GM06990 (cell line): ENCODE measurements around the gene FICD.

Source experiments
- DNase-seq: peaks from one replicate; pipeline ENCODE4 v3.0.0-alpha.2; 2011; ENCODE audit not compliant: insufficient read length; ENCODE audit errors: extremely low read depth
- H3K27me3 ChIP-seq: replicated peaks from 2 replicates; pipeline ENCODE4 v1.6.0; 2011; ENCODE audit warnings: low read length; ENCODE audit not compliant: control insufficient read depth, insufficient read depth
- H3K36me3 ChIP-seq: 2 replicates; pipeline ENCODE4 v1.5.1; 2011; ENCODE audit warnings: low read length; ENCODE audit not compliant: control insufficient read depth, insufficient read depth
- H3K4me3 ChIP-seq: replicated peaks from 2 replicates; pipeline ENCODE4 v1.5.1; 2011; ENCODE audit warnings: low read depth, mild to moderate bottlenecking, control low read depth, low read length
- TF ChIP-seq, protein P1 (sequence below): IDR thresholded peaks from 2 replicates; pipeline ENCODE4 v1.5.1; 2011; ENCODE audit warnings: low read length, control low read depth, mild to moderate bottlenecking, inconsistent platforms; ENCODE audit not compliant: insufficient read depth, poor library complexity, severe bottlenecking

The FICD gene

DNA sequence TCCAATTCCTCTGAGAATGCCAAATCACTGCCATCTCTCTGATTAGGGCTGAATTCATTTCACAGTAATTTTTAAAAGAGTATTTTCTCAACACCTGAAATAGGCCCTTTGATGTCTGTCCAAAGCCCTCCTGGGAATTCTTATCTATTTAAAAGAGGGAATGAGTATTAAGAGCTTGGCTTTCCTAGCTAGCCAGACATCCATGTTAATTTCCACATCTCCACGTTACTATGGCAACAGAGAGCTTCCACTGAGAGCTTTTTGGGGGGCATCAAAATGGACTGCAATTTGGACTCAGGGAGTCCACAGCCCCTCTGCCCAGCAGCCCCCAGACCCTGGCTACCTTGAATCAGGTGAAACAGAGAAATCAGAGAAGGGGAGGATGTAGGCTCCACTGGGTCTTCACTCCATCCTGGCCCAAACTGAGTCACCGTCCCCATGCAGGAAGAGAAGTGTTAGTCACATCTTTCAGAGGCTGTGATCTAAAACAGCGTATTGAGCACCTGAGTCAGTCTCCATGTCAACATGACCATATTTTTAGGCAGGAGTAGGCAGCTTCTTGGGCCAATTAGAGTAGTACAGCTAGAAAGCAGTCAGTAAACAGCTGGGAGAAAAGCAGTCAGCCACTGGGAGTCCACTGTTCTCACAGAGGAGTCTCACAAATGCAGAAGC is 7.0 kb upstream of the FICD start:
- Histone ChIP-seq H3K36me3 (no peaks in the 10 kb centered on the region), H3K4me3 (no peak overlapping the region), H3K27me3 (no peaks in the 10 kb centered on the region)
- TF ChIP-seq, protein P1, sequence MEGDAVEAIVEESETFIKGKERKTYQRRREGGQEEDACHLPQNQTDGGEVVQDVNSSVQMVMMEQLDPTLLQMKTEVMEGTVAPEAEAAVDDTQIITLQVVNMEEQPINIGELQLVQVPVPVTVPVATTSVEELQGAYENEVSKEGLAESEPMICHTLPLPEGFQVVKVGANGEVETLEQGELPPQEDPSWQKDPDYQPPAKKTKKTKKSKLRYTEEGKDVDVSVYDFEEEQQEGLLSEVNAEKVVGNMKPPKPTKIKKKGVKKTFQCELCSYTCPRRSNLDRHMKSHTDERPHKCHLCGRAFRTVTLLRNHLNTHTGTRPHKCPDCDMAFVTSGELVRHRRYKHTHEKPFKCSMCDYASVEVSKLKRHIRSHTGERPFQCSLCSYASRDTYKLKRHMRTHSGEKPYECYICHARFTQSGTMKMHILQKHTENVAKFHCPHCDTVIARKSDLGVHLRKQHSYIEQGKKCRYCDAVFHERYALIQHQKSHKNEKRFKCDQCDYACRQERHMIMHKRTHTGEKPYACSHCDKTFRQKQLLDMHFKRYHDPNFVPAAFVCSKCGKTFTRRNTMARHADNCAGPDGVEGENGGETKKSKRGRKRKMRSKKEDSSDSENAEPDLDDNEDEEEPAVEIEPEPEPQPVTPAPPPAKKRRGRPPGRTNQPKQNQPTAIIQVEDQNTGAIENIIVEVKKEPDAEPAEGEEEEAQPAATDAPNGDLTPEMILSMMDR = no peak
- DNase-seq = no peak

DNA sequence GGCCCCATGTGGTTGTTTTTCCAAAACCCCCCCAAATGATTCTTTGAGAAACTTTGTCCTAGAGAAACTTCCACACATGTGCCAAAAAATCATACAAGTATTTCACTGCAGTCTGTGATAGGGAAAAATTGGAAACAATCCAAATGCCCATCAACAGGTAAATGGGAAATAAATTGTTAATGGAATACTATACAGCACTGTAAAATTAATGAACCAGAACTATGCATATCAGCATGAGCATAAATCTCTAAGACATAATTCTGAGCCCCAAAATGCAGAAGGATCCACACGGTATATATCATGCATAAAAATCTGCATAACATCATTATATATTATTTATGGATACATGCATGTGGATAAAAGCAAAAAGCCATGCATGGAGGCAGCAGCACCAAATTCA is 5.3 kb upstream of the FICD start:
- no peak for DNase-seq
- Histone ChIP-seq H3K4me3 (no peak overlapping the region), H3K36me3 (no peaks in the 10 kb centered on the region), H3K27me3 (no peaks in the 10 kb centered on the region)
- TF ChIP-seq, protein P1 = no peak

DNA sequence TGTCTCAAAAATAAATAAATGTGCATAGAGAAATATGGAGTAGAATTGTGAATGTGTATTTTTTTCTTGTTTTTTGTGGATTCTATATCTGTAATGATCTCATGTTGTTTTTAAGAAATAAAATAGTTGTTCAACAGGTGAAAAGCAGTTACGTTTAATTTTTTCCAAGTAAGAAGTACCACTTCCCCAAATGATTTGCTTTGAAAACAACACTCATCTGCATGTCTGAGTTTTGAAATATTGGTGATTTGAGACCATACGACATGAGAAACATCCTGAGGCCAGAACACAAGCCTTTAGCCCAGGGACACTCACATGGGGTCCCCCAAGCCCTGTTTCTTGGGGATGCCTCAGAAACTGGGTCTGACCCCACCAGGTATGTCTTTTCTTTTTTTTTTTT is 4.2 kb upstream of the FICD start:
- TF ChIP-seq, protein P1 = no peak
- peak; percentile 44 for DNase-seq
- no peaks in the 10 kb centered on the region for H3K36me3 ChIP-seq
- no peak overlapping the region; the same call in 1 of the 2 replicates for H3K4me3 ChIP-seq
- H3K27me3 ChIP-seq = no peaks in the 10 kb centered on the region

DNA sequence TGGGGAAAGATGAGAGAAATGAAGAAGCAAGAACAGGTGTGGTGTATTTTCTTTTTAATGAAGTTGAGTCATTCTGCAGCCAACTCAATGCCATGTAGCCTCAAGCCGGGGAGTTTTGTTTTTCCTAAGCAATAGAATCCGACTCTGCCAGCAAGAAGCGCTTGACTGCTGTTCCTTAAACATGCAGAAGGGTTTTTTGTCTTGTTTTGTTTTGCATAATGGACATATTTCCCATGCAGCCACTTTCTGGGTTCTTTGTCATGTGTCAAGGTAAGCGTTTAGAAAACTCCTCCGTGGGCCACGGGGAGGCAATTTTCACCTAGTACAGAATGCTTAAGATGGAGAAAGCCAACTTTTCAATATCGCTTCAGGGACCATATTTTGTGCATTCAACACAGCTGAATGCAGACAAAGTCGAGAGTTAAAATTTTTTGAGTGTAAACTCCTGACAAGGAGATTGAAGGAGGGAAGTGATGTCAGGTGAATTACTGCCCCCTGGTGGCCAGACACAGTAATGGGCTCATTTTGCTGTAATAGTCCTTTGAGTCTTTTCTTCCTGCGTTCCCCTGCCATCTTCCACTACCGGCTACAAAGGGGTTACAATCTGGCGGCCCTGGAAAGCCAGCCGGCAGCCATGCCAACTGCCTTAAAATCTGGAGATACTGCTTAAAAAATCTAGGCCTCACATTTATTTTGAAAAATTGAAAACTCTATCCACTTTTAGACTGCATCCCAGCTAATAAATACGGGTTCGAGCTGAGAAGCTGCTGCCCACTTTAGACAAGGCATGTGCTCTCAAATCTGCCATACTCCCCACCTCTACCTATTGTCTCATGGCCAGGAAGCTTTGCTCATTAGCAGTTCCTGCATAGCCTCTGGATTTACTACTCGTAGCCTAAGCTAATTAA is 3.2 kb upstream of the FICD start:
- Histone ChIP-seq H3K27me3 (no peaks in the 10 kb centered on the region), H3K4me3 (peak overlapping the region; percentile 39), H3K36me3 (peaks cover 2% of the 10 kb centered on the region; the same call in 1 of the 2 replicates)
- TF ChIP-seq, protein P1 = peak; percentile 80
- DNase-seq = peak; percentile 57

DNA sequence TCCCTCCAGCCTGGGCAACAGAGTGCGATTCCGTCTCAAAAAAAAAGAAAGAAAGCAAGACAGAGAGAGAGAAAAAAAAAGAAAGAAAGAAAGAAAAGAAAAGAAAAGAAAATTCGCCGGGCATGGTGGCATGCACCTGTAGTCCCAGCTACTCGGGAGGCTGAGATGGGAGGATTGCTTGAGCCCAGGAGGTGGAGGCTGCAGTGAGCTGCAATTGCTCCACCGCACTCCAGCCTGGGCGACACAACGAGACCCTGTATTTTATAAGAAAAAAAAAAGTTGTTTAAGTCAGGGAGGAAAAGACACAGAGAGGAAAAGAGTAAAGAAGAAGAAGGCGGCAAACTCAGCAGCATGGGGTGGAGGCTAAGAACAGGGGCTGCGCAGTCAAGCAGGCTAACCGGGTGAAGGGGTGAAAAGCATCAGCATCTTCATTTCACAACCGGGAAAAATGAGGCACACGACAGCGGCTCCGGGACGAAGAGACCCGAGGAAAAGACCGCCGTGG is 557 bp upstream of the FICD start:
- Histone ChIP-seq H3K36me3 (peaks cover 21% of the 10 kb centered on the region), H3K27me3 (no peaks in the 10 kb centered on the region), H3K4me3 (peak overlapping the region; percentile 50)
- TF ChIP-seq, protein P1 = no peak
- no peak for DNase-seq
